ENCODE results near the gene NR1H4. TPM values are rescaled to one million over a fixed set of nuclear protein-coding genes. Genes with fewer than 3 reads are reported as not detected.
A peak's percentile ranks its signal among the peaks of the same experiment; 100 is the strongest.

The NR1H4 gene
- total and polyA plus RNA-seq, 2 of the 13 experiments (the other 11 are each of a cell fraction or from before 2014, with no cell fraction given), result 27.3 to 114 TPM

- TF ChIP-seq MEF2D (CRISPR knock-in tag; IDR thresholded peaks at IDR 0.05), result peak; percentile 48; the same call in 1 of the 2 replicates
- peak; percentile 41 for TF ChIP-seq TAF15 (IDR thresholded peaks at IDR 0.05; ENCODE audit: low read depth, low read length, poor library complexity, severe bottlenecking)
- no peak for TF ChIP-seq ETS1 (CRISPR knock-in tag; IDR thresholded peaks at IDR 0.05)
- TF ChIP-seq ATF7 (IDR thresholded peaks at IDR 0.05), result no peak
- TF ChIP-seq ATF7 (CRISPR knock-in tag; IDR thresholded peaks at IDR 0.05), result 0 out of 2 replicates have a peak, but pooled peaks have one; percentile 27
- no peak; the same call in none of the 2 replicates for TF ChIP-seq ZNF776 (CRISPR knock-in tag; IDR thresholded peaks at IDR 0.05)
- no peak for TF ChIP-seq ZNF549 (CRISPR knock-in tag; IDR thresholded peaks at IDR 0.05)
- TF ChIP-seq ZNF563 (CRISPR knock-in tag; IDR thresholded peaks at IDR 0.05), result 0 out of 2 replicates have a peak, but pooled peaks have one; percentile 42
- peak; percentile 92 for TF ChIP-seq FOXC1 (CRISPR knock-in tag; IDR thresholded peaks at IDR 0.05; ENCODE audit: borderline replicate concordance)
- TF ChIP-seq THAP9 (CRISPR knock-in tag; IDR thresholded peaks at IDR 0.05; ENCODE audit: borderline replicate concordance), result peak; percentile 51; the same call in 1 of the 2 replicates
- no peak for TF ChIP-seq ZNF850 (CRISPR knock-in tag; conservative IDR thresholded peaks at IDR 0.05)
- TF ChIP-seq ZNF510 (CRISPR knock-in tag; IDR thresholded peaks at IDR 0.05; ENCODE audit: low read depth), result peak; percentile 77; the same call in 1 of the 2 replicates
- TF ChIP-seq RFX1 (IDR thresholded peaks at IDR 0.05), result no peak
- TF ChIP-seq MAZ (IDR thresholded peaks at IDR 0.05; ENCODE audit: borderline replicate concordance, low read depth, low read length), result no peak
- TF ChIP-seq MAZ (CRISPR knock-in tag; IDR thresholded peaks at IDR 0.05; ENCODE audit: low read depth), result peak; percentile 71
- TF ChIP-seq ZNF609 (CRISPR knock-in tag; IDR thresholded peaks at IDR 0.05; ENCODE audit: borderline replicate concordance), result no peak
- TF ChIP-seq MZF1 (CRISPR knock-in tag; IDR thresholded peaks at IDR 0.05; ENCODE audit: borderline replicate concordance), result no peak
- no peak for TF ChIP-seq PTBP1 (IDR thresholded peaks at IDR 0.05; ENCODE audit: low read depth, low read length, poor library complexity, severe bottlenecking)
- no peak for TF ChIP-seq HNRNPK (IDR thresholded peaks at IDR 0.05; ENCODE audit: low read depth, low read length, poor library complexity, severe bottlenecking)
- TF ChIP-seq ZFY (CRISPR knock-in tag; IDR thresholded peaks at IDR 0.05), result peak; percentile 82
Observed at GRCh38 chr12:100573292-100574186, 99.9 kb downstream of the NR1H4 start, which contains the start of gene GAS2L3 (continued).
